ENCODE measurements around the gene CDH5. TPM values are rescaled to one million over a fixed set of nuclear protein-coding genes. Genes with fewer than 3 reads are reported as not detected.

The CDH5 gene
- total and polyA plus RNA-seq, 2 of the 13 experiments (the other 11 are each of a cell fraction or from before 2014, with no cell fraction given), result 0.71 to 1.1 TPM

DNA sequence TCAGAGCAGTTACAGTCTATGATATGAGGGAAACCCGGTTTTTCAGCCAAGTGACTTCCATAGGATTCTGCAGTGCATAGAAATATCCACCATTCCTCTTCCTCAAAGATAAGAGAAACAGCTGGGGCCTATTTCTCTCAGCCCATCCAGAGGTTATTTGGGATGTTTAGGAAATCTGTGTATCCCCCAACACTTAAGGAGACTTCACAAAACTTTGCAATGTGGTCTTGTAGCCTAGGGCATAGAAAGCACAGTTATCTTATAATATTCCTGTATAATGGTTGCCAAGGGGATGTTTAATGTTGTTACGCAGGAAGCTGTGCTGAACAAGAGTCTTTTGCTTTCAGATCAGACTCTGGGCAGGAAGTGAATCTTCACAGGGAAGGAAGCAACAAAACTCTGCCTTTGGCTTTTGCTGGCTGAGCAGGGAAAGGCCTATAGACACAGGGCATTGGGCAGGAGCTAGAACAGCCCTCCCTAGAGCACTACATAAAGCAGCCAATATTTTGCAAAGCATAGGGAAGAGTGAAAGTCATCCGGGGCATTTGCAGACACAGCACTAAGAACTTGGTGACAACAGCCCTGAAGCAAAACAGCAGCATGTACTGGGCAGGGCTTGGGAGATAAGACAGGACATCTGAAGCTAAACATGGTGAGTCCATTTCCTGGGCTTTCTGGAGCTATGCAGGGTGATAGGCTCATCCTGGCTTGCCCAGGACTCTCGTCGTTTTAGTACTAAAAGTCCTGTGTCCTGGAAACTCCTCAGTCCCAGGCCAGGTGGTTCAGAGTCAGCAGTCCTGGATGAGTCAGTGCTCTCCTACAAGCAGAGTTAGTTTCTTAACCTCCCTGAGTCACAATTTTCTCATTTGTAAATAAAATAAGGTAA is 41.9 kb downstream of the CDH5 start (continued):
- peak; percentile 92 for TF ChIP-seq DRAP1 (CRISPR knock-in tag; IDR thresholded peaks at IDR 0.05)
- TF ChIP-seq SATB2 (CRISPR knock-in tag; IDR thresholded peaks at IDR 0.05), result no peak
- TF ChIP-seq STAT6 (CRISPR knock-in tag; IDR thresholded peaks at IDR 0.05; ENCODE audit: borderline replicate concordance), result no peak
- peak; percentile 85 for TF ChIP-seq KLF11 (CRISPR knock-in tag; IDR thresholded peaks at IDR 0.05)
- no peak; the same call in 1 of the 2 replicates for TF ChIP-seq ZMYM4 (CRISPR knock-in tag; IDR thresholded peaks at IDR 0.05)
- TF ChIP-seq, protein P1, sequence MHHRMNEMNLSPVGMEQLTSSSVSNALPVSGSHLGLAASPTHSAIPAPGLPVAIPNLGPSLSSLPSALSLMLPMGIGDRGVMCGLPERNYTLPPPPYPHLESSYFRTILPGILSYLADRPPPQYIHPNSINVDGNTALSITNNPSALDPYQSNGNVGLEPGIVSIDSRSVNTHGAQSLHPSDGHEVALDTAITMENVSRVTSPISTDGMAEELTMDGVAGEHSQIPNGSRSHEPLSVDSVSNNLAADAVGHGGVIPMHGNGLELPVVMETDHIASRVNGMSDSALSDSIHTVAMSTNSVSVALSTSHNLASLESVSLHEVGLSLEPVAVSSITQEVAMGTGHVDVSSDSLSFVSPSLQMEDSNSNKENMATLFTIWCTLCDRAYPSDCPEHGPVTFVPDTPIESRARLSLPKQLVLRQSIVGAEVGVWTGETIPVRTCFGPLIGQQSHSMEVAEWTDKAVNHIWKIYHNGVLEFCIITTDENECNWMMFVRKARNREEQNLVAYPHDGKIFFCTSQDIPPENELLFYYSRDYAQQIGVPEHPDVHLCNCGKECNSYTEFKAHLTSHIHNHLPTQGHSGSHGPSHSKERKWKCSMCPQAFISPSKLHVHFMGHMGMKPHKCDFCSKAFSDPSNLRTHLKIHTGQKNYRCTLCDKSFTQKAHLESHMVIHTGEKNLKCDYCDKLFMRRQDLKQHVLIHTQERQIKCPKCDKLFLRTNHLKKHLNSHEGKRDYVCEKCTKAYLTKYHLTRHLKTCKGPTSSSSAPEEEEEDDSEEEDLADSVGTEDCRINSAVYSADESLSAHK (CRISPR knock-in tag; IDR thresholded peaks at IDR 0.05; ENCODE audit: borderline replicate concordance), result no peak
- TF ChIP-seq ZFP1 (CRISPR knock-in tag; IDR thresholded peaks at IDR 0.05), result no peak
- TF ChIP-seq ZNF639 (CRISPR knock-in tag; conservative IDR thresholded peaks at IDR 0.05), result 0 out of 2 replicates have a peak, but pooled peaks have one; percentile 24
- TF ChIP-seq FUBP1 (CRISPR knock-in tag; IDR thresholded peaks at IDR 0.05; ENCODE audit: borderline replicate concordance), result no peak
- TF ChIP-seq HNRNPK (IDR thresholded peaks at IDR 0.05; ENCODE audit: low read depth, low read length, poor library complexity, severe bottlenecking), result no peak
- TF ChIP-seq CREB1 (IDR thresholded peaks at IDR 0.05), result no peak
- TF ChIP-seq CREB1 (CRISPR knock-in tag; IDR thresholded peaks at IDR 0.05), result peak; percentile 49; the same call in 1 of the 2 replicates
- TF ChIP-seq, protein P2, sequence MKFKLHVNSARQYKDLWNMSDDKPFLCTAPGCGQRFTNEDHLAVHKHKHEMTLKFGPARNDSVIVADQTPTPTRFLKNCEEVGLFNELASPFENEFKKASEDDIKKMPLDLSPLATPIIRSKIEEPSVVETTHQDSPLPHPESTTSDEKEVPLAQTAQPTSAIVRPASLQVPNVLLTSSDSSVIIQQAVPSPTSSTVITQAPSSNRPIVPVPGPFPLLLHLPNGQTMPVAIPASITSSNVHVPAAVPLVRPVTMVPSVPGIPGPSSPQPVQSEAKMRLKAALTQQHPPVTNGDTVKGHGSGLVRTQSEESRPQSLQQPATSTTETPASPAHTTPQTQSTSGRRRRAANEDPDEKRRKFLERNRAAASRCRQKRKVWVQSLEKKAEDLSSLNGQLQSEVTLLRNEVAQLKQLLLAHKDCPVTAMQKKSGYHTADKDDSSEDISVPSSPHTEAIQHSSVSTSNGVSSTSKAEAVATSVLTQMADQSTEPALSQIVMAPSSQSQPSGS (CRISPR knock-in tag; IDR thresholded peaks at IDR 0.05), result 0 out of 2 replicates have a peak, but pooled peaks have one; percentile 37
- TF ChIP-seq RXRB (CRISPR knock-in tag; IDR thresholded peaks at IDR 0.05; ENCODE audit: borderline replicate concordance), result peak; percentile 63; the same call in 1 of the 2 replicates
- TF ChIP-seq ZNF275 (CRISPR knock-in tag; IDR thresholded peaks at IDR 0.05; ENCODE audit: borderline replicate concordance), result no peak
- no peak for TF ChIP-seq ZNF367 (CRISPR knock-in tag; IDR thresholded peaks at IDR 0.05; ENCODE audit: borderline replicate concordance)

All from HepG2 (cell line).